GM23338 (cell line): ENCODE data around the gene RFX2. TPM values are rescaled to one million over a fixed set of nuclear protein-coding genes. Genes with fewer than 3 reads are reported as not detected.

Experiments
- ATAC-seq: fragments of 200-7000 bp; cut with Tn5 transposase; 3 replicates; pipeline ENCODE4 v1.9.1; 2020
- DNase-seq: peaks from one replicate; pipeline ENCODE4 v3.0.0-alpha.2; 2015; ENCODE audit warnings: low spot score
- H2AFZ ChIP-seq: fragments of 200-600 bp; sonication (generic); 2 replicates; pipeline ENCODE4 v1.8.0; 2016; ENCODE audit warnings: antibody characterized with exemption, mild to moderate bottlenecking, moderate library complexity
- H3F3A ChIP-seq: fragments of 200-600 bp; sonication (generic); replicated peaks from 2 replicates; pipeline ENCODE4 v1.8.0; 2017; ENCODE audit warnings: antibody characterized with exemption, mixed run types, low read depth
- H3K27ac ChIP-seq: fragments of 200-600 bp; sonication (generic); 2 replicates; pipeline ENCODE4 v1.6.1; 2016; ENCODE audit warnings: low read depth
- H3K27me3 ChIP-seq: fragments of 200-600 bp; sonication (generic); 2 replicates; pipeline ENCODE4 v1.8.0; 2016; ENCODE audit warnings: mild to moderate bottlenecking, mixed run types, moderate library complexity; ENCODE audit not compliant: insufficient read depth
- H3K36me3 ChIP-seq: fragments of 200-600 bp; sonication (generic); 2 replicates; pipeline ENCODE4 v1.8.0; 2016; ENCODE audit warnings: mild to moderate bottlenecking; ENCODE audit not compliant: insufficient read depth
- H3K4me1 ChIP-seq: fragments of 200-600 bp; sonication (generic); 2 replicates; pipeline ENCODE4 v1.8.0; 2016; ENCODE audit warnings: mild to moderate bottlenecking, moderate library complexity; ENCODE audit not compliant: insufficient read depth
- H3K4me2 ChIP-seq: fragments of 200-600 bp; sonication (generic); 2 replicates; pipeline ENCODE4 v1.7.1; 2017; ENCODE audit warnings: mixed run types
- H3K4me3 ChIP-seq: fragments of 200-600 bp; sonication (generic); 2 replicates; pipeline ENCODE4 v1.6.1; 2016; ENCODE audit warnings: mixed run types
- H3K79me2 ChIP-seq: fragments of 200-600 bp; sonication (generic); replicated peaks from 2 replicates; pipeline ENCODE4 v1.8.0; 2017; ENCODE audit warnings: mild to moderate bottlenecking; ENCODE audit not compliant: insufficient read depth
- H3K9me2 ChIP-seq: fragments of 200-600 bp; sonication (generic); 2 replicates; pipeline ENCODE4 v1.8.0; 2017; ENCODE audit not compliant: insufficient read depth
- H4K20me1 ChIP-seq: fragments of 200-600 bp; sonication (generic); replicated peaks from 2 replicates; pipeline ENCODE4 v1.8.0; 2017; ENCODE audit warnings: mild to moderate bottlenecking; ENCODE audit not compliant: insufficient read depth
- H3K27ac Mint-ChIP-seq: 2 replicates; pipeline ENCODE4 v1.8.0; 2020; ENCODE audit warnings: inconsistent platforms, mild to moderate bottlenecking, moderate library complexity, mixed read lengths
- H3K27me3 Mint-ChIP-seq: 3 replicates; pipeline ENCODE4 v1.8.0; 2022; ENCODE audit warnings: low read depth, mild to moderate bottlenecking, moderate library complexity, mixed read lengths, inconsistent platforms; ENCODE audit not compliant: insufficient read depth, poor library complexity
- H3K36me3 Mint-ChIP-seq: 3 replicates; pipeline ENCODE4 v1.8.0; 2021; ENCODE audit warnings: low read depth, mild to moderate bottlenecking, inconsistent platforms, moderate library complexity, mixed read lengths
- H3K4me1 Mint-ChIP-seq: 3 replicates; pipeline ENCODE4 v1.8.0; 2020; ENCODE audit warnings: mild to moderate bottlenecking, inconsistent platforms, mixed read lengths
- H3K4me3 Mint-ChIP-seq: 3 replicates; pipeline ENCODE4 v1.8.0; 2021; ENCODE audit warnings: moderate library complexity, mild to moderate bottlenecking, inconsistent platforms, mixed read lengths
- H3K9me3 Mint-ChIP-seq: 3 replicates; pipeline ENCODE4 v1.8.0; 2020; ENCODE audit warnings: moderate library complexity, mild to moderate bottlenecking, inconsistent platforms, mixed read lengths
- CREB1 ChIP-seq: fragments of 250-450 bp; sonication (Bioruptor Pico); IDR thresholded peaks from 2 replicates; pipeline ENCODE4 v1.5.0; 2020; ENCODE audit warnings: low read depth, mild to moderate bottlenecking, moderate library complexity
- ETS1 ChIP-seq: IDR thresholded peaks from 2 replicates; pipeline ENCODE4 v1.6.1; 2016; ENCODE audit warnings: antibody characterized with exemption
- EZH2 ChIP-seq: fragments of 200-600 bp; sonication (generic); IDR thresholded peaks from one replicate; pipeline ENCODE4 v1.8.0; 2017; ENCODE audit warnings: antibody characterized with exemption, mild to moderate bottlenecking, low read depth; ENCODE audit not compliant: unreplicated experiment
- EZH2phosphoT487 ChIP-seq: fragments of 200-600 bp; sonication (generic); IDR thresholded peaks from one replicate; pipeline ENCODE4 v1.8.1; 2018; ENCODE audit warnings: antibody characterized with exemption; ENCODE audit not compliant: unreplicated experiment
- JUNB ChIP-seq: IDR thresholded peaks from one replicate; pipeline ENCODE4 v1.6.1; 2016; ENCODE audit warnings: antibody characterized with exemption; ENCODE audit not compliant: unreplicated experiment
- NANOG ChIP-seq: IDR thresholded peaks from 2 replicates; pipeline ENCODE4 v1.6.1; 2016; ENCODE audit warnings: antibody characterized with exemption, borderline replicate concordance
- POLR2AphosphoS5 ChIP-seq: IDR thresholded peaks from 2 replicates; pipeline ENCODE4 v1.6.1; 2016; ENCODE audit warnings: antibody characterized with exemption, low read depth
- STAT1 ChIP-seq: IDR thresholded peaks from one replicate; pipeline ENCODE4 v1.6.1; 2016; ENCODE audit warnings: antibody characterized with exemption; ENCODE audit not compliant: unreplicated experiment
- ZNF114 ChIP-seq: fragments of 250-450 bp; sonication (Bioruptor Pico); IDR thresholded peaks from 2 replicates; pipeline ENCODE4 v1.5.0; 2020; ENCODE audit warnings: mild to moderate bottlenecking, moderate library complexity
- ZNF331 ChIP-seq: fragments of 250-450 bp; sonication (Bioruptor Pico); IDR thresholded peaks from 2 replicates; pipeline ENCODE4 v1.5.0; 2020; ENCODE audit warnings: low read depth, mild to moderate bottlenecking, moderate library complexity
- ZNF462 ChIP-seq: fragments of 250-450 bp; sonication (Bioruptor Pico); IDR thresholded peaks from 2 replicates; pipeline ENCODE4 v1.5.0; 2020; ENCODE audit warnings: mild to moderate bottlenecking, moderate library complexity
- polyA plus RNA-seq: library from polyadenylated mRNA; unstranded; fragments of >200 nt; fragmentation: Nextera tagmentation; extraction: Ambion mirVana; gene quantifications from 2 replicates; pipeline ENCODE4 v1.2.1, GENCODE V29; 2016
- total RNA-seq: library from RNA; depleted of rRNA; stranded (reverse); fragments of >200 nt; shearing (Covaris generic); gene quantifications from 2 replicates; pipeline ENCODE4 v1.2.3, GENCODE V29; 2014
- TF ChIP-seq, protein P1 (sequence below): IDR thresholded peaks from one replicate; pipeline ENCODE4 v1.6.1; 2018; ENCODE audit warnings: antibody characterized with exemption; ENCODE audit not compliant: unreplicated experiment
- TF ChIP-seq, protein P2 (sequence below), 2 experiments: fragments of 200-600 bp in 1 of 2; sonication (generic) in 1 of 2; conservative IDR thresholded peaks; 2 replicates each; pipeline versions ENCODE4 v1.5.1 to v1.6.1; 2016 to 2017; ENCODE audit warnings: antibody characterized with exemption in 2 of 2, low read depth in 2 of 2, mild to moderate bottlenecking in 2 of 2, moderate library complexity in 1 of 2

The RFX2 gene
- total and polyA plus RNA-seq, 2 experiments from 2014 or later, result 4.6 to 13.0 TPM

GRCh38 chr19:6035026-6035425 is 75.3 kb downstream of the RFX2 start:
- Mint-ChIP-seq H3K4me1 (no peaks in the 10 kb centered on the region), H3K9me3 (no peaks in the 10 kb centered on the region), H3K27ac (no peak overlapping the region), H3K4me3 (no peak overlapping the region), H3K27me3 (peaks cover 6% of the 10 kb centered on the region), H3K36me3 (no peaks in the 10 kb centered on the region)
- Histone ChIP-seq H3K4me3 (no peak overlapping the region), H3K36me3 (no peaks in the 10 kb centered on the region), H3F3A (no peaks in the 10 kb centered on the region), H3K4me2 (no peak overlapping the region), H3K27ac (no peak overlapping the region), H3K27me3 (no peaks in the 10 kb centered on the region), H3K79me2 (no peaks in the 10 kb centered on the region), H3K4me1 (no peaks in the 10 kb centered on the region), H4K20me1 (0 out of 2 replicates have a peak, but pooled peaks cover 3% of the 10 kb centered on the region), H2AFZ (no peak overlapping the region), H3K9me2 (no peaks in the 10 kb centered on the region)
- TF ChIP-seq CREB1, result no peak
- no peak for TF ChIP-seq JUNB
- no peak for TF ChIP-seq EZH2
- no peak for TF ChIP-seq STAT1
- no peak for TF ChIP-seq ZNF462 (CRISPR knock-in tag)
- no peak for TF ChIP-seq ETS1
- no peak for TF ChIP-seq EZH2phosphoT487
- no peak for TF ChIP-seq NANOG
- TF ChIP-seq, protein P1, sequence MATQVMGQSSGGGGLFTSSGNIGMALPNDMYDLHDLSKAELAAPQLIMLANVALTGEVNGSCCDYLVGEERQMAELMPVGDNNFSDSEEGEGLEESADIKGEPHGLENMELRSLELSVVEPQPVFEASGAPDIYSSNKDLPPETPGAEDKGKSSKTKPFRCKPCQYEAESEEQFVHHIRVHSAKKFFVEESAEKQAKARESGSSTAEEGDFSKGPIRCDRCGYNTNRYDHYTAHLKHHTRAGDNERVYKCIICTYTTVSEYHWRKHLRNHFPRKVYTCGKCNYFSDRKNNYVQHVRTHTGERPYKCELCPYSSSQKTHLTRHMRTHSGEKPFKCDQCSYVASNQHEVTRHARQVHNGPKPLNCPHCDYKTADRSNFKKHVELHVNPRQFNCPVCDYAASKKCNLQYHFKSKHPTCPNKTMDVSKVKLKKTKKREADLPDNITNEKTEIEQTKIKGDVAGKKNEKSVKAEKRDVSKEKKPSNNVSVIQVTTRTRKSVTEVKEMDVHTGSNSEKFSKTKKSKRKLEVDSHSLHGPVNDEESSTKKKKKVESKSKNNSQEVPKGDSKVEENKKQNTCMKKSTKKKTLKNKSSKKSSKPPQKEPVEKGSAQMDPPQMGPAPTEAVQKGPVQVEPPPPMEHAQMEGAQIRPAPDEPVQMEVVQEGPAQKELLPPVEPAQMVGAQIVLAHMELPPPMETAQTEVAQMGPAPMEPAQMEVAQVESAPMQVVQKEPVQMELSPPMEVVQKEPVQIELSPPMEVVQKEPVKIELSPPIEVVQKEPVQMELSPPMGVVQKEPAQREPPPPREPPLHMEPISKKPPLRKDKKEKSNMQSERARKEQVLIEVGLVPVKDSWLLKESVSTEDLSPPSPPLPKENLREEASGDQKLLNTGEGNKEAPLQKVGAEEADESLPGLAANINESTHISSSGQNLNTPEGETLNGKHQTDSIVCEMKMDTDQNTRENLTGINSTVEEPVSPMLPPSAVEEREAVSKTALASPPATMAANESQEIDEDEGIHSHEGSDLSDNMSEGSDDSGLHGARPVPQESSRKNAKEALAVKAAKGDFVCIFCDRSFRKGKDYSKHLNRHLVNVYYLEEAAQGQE, result no peak
- TF ChIP-seq, protein P2, sequence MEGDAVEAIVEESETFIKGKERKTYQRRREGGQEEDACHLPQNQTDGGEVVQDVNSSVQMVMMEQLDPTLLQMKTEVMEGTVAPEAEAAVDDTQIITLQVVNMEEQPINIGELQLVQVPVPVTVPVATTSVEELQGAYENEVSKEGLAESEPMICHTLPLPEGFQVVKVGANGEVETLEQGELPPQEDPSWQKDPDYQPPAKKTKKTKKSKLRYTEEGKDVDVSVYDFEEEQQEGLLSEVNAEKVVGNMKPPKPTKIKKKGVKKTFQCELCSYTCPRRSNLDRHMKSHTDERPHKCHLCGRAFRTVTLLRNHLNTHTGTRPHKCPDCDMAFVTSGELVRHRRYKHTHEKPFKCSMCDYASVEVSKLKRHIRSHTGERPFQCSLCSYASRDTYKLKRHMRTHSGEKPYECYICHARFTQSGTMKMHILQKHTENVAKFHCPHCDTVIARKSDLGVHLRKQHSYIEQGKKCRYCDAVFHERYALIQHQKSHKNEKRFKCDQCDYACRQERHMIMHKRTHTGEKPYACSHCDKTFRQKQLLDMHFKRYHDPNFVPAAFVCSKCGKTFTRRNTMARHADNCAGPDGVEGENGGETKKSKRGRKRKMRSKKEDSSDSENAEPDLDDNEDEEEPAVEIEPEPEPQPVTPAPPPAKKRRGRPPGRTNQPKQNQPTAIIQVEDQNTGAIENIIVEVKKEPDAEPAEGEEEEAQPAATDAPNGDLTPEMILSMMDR (conservative IDR thresholded peaks at IDR 0.05; ENCODE audit: low read depth in 2 of 2), result no peak
- TF ChIP-seq ZNF331 (CRISPR knock-in tag), result no peak
- TF ChIP-seq ZNF114 (CRISPR knock-in tag), result no peak
- TF ChIP-seq POLR2AphosphoS5, result no peak
- ATAC-seq (no peak), DNase-seq (no peak)
